PC-9 (cell line): ENCODE results near the gene CHCHD5.

Experiments used
- EZH2 ChIP-seq: fragments of 200-600 bp; sonication (generic); IDR thresholded peaks from 2 replicates; pipeline ENCODE4 v1.8.0; 2017; ENCODE audit warnings: antibody characterized with exemption, low read depth
- TF ChIP-seq, protein P1 (sequence below): fragments of 200-600 bp; sonication (generic); conservative IDR thresholded peaks from 2 replicates; pipeline ENCODE4 v1.6.1; 2017; ENCODE audit warnings: mixed run types, antibody characterized with exemption, mild to moderate bottlenecking, moderate library complexity

DNA sequence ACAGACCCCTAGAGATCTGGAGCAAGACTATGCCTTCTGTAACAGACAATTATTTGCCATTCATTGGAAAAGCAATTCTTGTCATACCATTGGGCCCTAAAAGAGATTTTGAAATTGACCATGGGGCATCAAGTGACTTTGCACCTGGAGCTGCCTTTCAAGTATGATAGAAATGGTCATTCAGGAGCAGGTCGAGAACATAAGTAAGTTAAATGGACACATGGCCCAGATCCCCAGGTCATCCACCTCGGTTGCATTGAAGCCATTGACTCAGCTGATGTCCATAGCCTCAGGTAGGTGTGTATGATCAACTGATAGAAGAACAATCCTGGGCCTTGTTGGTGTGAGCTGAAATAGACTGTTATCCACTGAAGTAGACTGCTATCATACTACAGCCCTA, 19.3 kb downstream of the CHCHD5 start:
- TF ChIP-seq, protein P1, sequence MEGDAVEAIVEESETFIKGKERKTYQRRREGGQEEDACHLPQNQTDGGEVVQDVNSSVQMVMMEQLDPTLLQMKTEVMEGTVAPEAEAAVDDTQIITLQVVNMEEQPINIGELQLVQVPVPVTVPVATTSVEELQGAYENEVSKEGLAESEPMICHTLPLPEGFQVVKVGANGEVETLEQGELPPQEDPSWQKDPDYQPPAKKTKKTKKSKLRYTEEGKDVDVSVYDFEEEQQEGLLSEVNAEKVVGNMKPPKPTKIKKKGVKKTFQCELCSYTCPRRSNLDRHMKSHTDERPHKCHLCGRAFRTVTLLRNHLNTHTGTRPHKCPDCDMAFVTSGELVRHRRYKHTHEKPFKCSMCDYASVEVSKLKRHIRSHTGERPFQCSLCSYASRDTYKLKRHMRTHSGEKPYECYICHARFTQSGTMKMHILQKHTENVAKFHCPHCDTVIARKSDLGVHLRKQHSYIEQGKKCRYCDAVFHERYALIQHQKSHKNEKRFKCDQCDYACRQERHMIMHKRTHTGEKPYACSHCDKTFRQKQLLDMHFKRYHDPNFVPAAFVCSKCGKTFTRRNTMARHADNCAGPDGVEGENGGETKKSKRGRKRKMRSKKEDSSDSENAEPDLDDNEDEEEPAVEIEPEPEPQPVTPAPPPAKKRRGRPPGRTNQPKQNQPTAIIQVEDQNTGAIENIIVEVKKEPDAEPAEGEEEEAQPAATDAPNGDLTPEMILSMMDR = no peak
- no peak for TF ChIP-seq EZH2
